ENCODE measurements around the gene TOMM20L. TPM values are rescaled to one million over a fixed set of nuclear protein-coding genes. Genes with fewer than 3 reads are reported as not detected.

The TOMM20L gene
- total and polyA plus RNA-seq, 9 of the 15 experiments (the other 6 are each of a cell fraction or from before 2014, with no cell fraction given): not detected

DNA sequence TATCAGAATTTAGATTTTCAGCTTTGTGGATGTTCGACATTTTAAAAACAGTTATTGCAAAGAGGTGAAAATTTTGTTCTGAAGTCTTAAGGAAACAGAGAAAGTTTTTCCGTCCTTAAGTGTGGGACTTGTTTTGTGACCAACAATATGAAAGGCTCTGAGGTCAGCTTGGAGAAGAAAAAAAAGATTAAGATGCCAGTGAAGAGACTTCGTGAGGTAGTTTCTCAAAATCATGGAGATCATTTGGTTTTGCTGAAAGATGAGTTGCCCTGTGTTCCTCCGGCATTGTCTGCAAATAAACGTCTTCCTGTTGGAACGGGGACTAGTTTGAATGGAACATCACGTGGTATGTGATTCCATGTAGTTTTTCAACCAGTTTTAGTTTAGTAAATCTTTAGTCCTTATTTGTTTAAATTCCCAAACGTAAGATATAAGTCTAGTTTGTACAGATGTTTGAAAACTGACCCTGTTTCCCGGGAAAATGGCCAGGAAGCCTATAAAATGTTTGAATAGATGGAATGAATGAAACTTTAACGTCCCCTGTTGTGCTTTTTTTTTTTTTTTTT is 32.5 kb downstream of the TOMM20L start (continued):
- no peak for TF ChIP-seq XRCC4 (IDR thresholded peaks at IDR 0.05; ENCODE audit: extremely low read depth, insufficient read depth, insufficient read length)
- no peak for TF ChIP-seq NR3C1 (CRISPR knock-in tag; IDR thresholded peaks at IDR 0.05)
- TF ChIP-seq GTF2A2 (tag; IDR thresholded peaks at IDR 0.05): no peak
- 0 out of 2 replicates have a peak, but pooled peaks have one; percentile 45 for TF ChIP-seq ZNF384 (IDR thresholded peaks at IDR 0.05; ENCODE audit: low read depth, low read length)
- peak; percentile 12 for TF ChIP-seq MEIS2 (IDR thresholded peaks at IDR 0.05; ENCODE audit: partially characterized antibody)
- TF ChIP-seq, protein P1, sequence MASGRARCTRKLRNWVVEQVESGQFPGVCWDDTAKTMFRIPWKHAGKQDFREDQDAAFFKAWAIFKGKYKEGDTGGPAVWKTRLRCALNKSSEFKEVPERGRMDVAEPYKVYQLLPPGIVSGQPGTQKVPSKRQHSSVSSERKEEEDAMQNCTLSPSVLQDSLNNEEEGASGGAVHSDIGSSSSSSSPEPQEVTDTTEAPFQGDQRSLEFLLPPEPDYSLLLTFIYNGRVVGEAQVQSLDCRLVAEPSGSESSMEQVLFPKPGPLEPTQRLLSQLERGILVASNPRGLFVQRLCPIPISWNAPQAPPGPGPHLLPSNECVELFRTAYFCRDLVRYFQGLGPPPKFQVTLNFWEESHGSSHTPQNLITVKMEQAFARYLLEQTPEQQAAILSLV (tag; IDR thresholded peaks at IDR 0.05): no peak
- TF ChIP-seq RBFOX2 (IDR thresholded peaks at IDR 0.05; ENCODE audit: low read depth, low read length): 0 out of 2 replicates have a peak, but pooled peaks have one; percentile 22
- no peak for TF ChIP-seq HOXB6 (CRISPR knock-in tag; IDR thresholded peaks at IDR 0.05; ENCODE audit: borderline replicate concordance)
- TF ChIP-seq ZNF77 (CRISPR knock-in tag; IDR thresholded peaks at IDR 0.05): no peak
- no peak for TF ChIP-seq CXXC5 (CRISPR knock-in tag; IDR thresholded peaks at IDR 0.05)
- TF ChIP-seq ELF2 (CRISPR knock-in tag; IDR thresholded peaks at IDR 0.05): no peak
- TF ChIP-seq SAP30 (IDR thresholded peaks at IDR 0.05; ENCODE audit: borderline replicate concordance, insufficient read depth, low read depth, low read length, poor library complexity, severe bottlenecking): peak; percentile 71
- TF ChIP-seq, protein P2, sequence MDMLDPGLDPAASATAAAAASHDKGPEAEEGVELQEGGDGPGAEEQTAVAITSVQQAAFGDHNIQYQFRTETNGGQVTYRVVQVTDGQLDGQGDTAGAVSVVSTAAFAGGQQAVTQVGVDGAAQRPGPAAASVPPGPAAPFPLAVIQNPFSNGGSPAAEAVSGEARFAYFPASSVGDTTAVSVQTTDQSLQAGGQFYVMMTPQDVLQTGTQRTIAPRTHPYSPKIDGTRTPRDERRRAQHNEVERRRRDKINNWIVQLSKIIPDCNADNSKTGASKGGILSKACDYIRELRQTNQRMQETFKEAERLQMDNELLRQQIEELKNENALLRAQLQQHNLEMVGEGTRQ (CRISPR knock-in tag; IDR thresholded peaks at IDR 0.05): peak; percentile 73
- TF ChIP-seq FUS (optimal IDR thresholded peaks at IDR 0.05; ENCODE audit: low read depth, low read length): no peak
- peak; percentile 88 for TF ChIP-seq TOE1 (IDR thresholded peaks at IDR 0.05; ENCODE audit: borderline replicate concordance)
- TF ChIP-seq TOE1 (CRISPR knock-in tag; IDR thresholded peaks at IDR 0.05; ENCODE audit: borderline replicate concordance, low read depth): no peak
- TF ChIP-seq SRSF9 (IDR thresholded peaks at IDR 0.05; ENCODE audit: borderline replicate concordance, low read depth, low read length): no peak
- no peak for TF ChIP-seq ZNF217 (CRISPR knock-in tag; IDR thresholded peaks at IDR 0.05)
- TF ChIP-seq SETDB1 (IDR thresholded peaks at IDR 0.05; ENCODE audit: low read length): no peak
- no peak for TF ChIP-seq NFIX (CRISPR knock-in tag; IDR thresholded peaks at IDR 0.05; ENCODE audit: low read depth)
- TF ChIP-seq, protein P3, sequence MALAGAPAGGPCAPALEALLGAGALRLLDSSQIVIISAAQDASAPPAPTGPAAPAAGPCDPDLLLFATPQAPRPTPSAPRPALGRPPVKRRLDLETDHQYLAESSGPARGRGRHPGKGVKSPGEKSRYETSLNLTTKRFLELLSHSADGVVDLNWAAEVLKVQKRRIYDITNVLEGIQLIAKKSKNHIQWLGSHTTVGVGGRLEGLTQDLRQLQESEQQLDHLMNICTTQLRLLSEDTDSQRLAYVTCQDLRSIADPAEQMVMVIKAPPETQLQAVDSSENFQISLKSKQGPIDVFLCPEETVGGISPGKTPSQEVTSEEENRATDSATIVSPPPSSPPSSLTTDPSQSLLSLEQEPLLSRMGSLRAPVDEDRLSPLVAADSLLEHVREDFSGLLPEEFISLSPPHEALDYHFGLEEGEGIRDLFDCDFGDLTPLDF (CRISPR knock-in tag; IDR thresholded peaks at IDR 0.05): no peak
- no peak for TF ChIP-seq GABPB2 (CRISPR knock-in tag; conservative IDR thresholded peaks at IDR 0.05)
- no peak for TF ChIP-seq HCFC1 (IDR thresholded peaks at IDR 0.05; ENCODE audit: low read depth, low read length)
- TF ChIP-seq, protein P4, sequence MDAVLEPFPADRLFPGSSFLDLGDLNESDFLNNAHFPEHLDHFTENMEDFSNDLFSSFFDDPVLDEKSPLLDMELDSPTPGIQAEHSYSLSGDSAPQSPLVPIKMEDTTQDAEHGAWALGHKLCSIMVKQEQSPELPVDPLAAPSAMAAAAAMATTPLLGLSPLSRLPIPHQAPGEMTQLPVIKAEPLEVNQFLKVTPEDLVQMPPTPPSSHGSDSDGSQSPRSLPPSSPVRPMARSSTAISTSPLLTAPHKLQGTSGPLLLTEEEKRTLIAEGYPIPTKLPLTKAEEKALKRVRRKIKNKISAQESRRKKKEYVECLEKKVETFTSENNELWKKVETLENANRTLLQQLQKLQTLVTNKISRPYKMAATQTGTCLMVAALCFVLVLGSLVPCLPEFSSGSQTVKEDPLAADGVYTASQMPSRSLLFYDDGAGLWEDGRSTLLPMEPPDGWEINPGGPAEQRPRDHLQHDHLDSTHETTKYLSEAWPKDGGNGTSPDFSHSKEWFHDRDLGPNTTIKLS (IDR thresholded peaks at IDR 0.05; ENCODE audit: borderline replicate concordance, low read depth): no peak
